Stimulated activated naive CD8-positive, alpha-beta T cell treated with anti-CD3 and anti-CD28 coated beads, Interleukin-15, Interleukin-2, amounts not matched to agents 100 U/mL and 50 U/mL, for 24 hours (primary cell): ENCODE measurements around the gene CFAP91.
"Not testable (repeated sequence)": the region's sequence is repeated elsewhere in the genome, so short reads cannot be mapped to it uniquely, and the experiment has no call there.

ENCODE experiments used
- ATAC-seq: fragments of 150-1000 bp; cut with Tn5 transposase; one replicate; pipeline ENCODE4 v1.10.0; 2021
- DNase-seq: peaks from one replicate; pipeline ENCODE4 v3.0.0; 2021

CFAP91 gene

DNA sequence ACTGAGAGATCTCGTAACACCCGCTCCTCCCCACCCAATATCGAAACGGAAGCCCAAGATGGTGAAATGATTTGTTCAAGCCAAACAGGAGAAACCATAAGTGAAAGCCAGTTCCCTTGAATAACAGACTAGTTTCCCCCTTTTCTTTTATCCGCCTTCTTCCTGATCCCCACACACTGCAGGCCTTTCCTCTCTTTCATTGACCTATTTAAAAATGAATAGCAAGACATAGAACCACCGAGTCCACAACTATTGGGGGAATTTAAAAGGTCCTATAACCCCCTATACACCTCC lies 25.2 kb upstream of the CFAP91 start:
- DNase-seq (no peak), ATAC-seq (no peak)

GRCh38 chr3:119678209-119678608 lies 24.6 kb upstream of the CFAP91 start:
- not testable (repeated sequence) for DNase-seq, ATAC-seq

DNA sequence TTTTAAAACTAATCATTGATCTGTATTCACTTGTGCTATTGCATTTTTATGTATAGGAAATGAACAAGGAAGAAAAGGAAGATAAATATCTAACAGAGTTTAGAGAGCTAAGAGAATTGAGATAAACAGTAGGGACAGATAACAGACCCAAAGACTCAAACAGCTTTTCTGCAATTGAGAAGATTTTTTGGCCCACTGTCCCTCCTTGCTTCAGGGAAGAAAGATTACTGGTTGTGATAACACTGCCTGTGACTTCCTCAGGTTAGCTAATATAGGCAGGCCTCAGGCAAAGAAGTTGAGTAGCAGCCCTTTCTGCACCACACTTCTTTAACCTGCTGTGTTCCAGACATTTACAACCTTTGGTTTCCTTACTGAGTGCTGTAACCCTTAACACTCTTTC lies 22.9 kb upstream of the CFAP91 start:
- DNase-seq = no peak
- no peak for ATAC-seq

DNA sequence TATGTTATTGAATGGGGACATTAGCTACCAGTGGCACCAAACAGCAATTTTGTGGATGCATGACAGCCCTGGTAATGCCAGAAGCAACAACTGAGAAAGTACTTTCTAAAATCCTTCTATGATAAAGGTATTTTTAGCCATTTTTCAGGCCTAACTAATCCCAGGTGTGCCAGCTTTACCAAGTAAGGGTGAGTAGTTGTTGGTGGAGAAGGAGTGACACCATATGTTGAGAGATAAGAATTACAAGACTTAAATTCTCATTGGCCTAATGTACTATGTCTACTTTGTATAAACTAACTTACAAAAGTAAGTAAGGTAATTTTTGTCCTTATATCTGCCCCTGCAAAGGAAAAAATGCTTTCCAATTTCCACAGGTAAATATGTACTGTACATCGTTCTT lies 21.5 kb upstream of the CFAP91 start:
- no peak for DNase-seq

DNA sequence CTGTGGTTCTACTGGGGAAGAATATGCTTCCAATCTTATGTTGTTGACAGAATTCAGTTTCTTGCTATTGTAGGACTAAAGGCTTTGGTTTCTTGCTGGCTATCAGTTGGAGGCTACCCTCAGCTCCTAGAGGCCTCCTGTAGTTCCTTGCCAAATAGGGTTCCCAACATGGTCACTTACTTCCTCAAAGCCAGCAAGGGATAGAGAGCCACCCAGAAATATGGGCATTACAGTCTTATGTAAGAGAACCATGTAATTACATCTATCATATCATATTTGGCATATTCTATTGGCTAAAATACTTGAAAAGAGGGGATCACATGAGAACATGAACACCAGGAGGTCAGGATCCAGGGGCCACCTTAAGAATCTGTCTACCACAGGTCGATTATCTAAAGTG lies 19.4 kb upstream of the CFAP91 start:
- ATAC-seq = no peak
- DNase-seq = no peak

More for the DNA sequence above, 21.5 kb upstream of the CFAP91 start:
- no peak for ATAC-seq

DNA sequence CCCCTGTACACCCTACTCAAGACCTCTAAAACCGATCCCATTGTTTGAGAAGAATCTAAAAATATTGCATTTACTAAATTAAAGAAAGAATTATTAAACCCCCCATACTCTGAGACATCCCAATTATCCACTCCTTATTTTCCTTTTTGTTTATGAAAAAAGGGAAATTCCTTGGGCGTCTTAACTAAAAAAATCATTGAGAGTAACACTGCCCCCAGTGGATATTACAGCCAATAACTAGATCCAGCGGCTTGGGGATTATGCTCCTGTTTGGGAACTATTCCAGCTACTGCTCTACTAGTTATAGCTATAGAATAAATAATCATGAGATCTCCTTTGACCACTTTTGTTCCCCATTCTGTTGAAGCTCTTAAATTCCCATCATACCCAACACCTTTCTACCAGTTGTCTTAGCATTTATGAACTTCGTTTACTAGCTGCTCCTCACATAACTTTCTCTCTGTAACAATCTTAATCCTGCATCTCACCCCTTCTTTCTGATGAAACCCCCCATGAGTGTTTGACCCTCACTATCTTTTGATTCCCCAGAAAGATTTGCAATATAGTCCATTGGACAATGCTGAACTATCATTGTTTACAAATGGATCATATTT lies 12.7 kb upstream of the CFAP91 start:
- ATAC-seq (no peak), DNase-seq (no peak)

- ATAC-seq (no peak), DNase-seq (no peak)
These were observed 7.3 kb upstream of the CFAP91 start for GRCh38 chr3:119695480-119695879.

DNA sequence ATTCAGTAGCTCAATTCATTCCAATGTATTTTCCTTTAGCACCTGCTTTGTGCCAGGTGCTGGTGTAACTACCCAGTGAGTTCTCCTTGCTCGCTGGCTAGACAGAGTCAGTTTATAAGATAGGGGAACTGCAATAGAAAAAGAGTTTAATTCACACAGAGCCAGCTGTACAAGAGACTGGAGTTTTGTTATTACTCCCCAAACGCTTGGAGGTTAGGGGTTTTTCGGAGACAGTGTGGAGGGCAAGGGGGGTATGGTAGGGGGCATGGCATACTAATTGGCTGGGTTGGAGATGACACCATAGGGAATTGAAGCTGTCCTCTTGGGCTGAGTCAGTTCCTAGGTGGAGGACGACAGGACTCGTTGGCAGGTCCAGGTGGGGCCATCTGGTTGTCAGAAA lies 5.4 kb upstream of the CFAP91 start:
- ATAC-seq (no peak), DNase-seq (no peak)

- peak; percentile 30 for ATAC-seq
- DNase-seq = peak; percentile 17
These were observed 2.4 kb upstream of the CFAP91 start for GRCh38 chr3:119700269-119700919.

GRCh38 chr3:119700920-119701734 lies 1.7 kb upstream of the CFAP91 start:
- ATAC-seq = peak; percentile 1
- no peak for DNase-seq

- DNase-seq (no peak), ATAC-seq (no peak)
These were observed 1.2 kb downstream of the CFAP91 start for GRCh38 chr3:119703820-119704531.

DNA sequence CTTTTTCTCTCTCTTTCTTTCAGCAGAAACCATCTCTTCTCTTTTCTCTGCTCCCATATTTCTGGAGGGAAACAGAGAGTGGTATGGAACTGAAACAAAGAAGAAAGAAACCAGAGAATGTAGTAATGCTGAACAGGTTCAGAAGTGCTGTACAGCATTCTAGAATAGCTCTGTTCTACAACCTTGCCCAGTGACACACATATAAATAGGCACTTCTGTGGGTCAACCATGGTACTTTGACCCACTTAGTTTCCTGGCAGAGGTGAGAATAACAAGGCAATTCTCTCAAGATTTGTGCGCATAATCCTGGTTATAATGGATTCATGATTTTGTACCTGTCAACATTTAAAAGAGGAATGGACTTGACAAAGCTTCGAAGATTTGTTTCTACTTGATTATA lies 12.3 kb downstream of the CFAP91 start:
- ATAC-seq (no peak), DNase-seq (no peak)

DNA sequence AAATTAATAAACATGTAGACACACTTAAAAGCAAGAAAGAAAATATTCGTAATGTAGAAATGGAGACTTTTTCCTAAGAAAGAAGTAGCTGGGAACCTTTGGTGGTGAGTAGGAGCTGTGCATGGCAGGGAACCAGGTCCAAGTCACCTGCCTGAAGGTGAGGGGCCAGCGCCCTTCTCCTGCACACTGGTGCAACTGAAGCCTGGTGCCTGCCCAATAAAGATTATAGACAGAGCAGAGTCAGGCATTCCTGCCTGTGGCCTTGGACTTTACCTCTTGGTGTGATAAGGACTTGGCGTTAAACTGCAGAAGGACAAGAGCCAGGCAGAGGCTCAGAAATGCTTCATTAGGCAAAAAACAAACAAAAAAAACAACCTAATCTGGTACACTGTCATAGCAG lies 14.2 kb downstream of the CFAP91 start:
- DNase-seq = no peak
- ATAC-seq = no peak

- ATAC-seq = no peak
- no peak for DNase-seq
These were observed 14.7 kb downstream of the CFAP91 start for GRCh38 chr3:119717520-119717919.

DNA sequence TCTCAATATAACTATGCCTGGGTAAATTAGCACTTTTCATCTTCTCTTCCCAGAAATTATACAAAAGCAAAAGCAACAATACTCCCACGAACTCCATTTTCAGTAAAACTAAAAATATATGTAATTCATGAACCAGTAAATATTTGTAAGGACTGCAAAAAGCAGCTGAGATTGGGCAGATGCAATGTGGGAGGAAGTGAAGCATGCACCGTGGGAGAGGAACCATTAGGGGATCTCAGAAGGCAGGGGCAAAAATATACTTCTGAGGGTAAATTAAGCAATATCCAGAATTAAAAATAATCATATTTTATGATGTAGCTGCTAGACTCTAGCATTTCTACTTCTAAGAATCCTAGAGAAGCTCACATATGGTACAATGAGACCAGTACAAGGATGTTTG lies 20.2 kb downstream of the CFAP91 start:
- DNase-seq (no peak), ATAC-seq (no peak)

DNA sequence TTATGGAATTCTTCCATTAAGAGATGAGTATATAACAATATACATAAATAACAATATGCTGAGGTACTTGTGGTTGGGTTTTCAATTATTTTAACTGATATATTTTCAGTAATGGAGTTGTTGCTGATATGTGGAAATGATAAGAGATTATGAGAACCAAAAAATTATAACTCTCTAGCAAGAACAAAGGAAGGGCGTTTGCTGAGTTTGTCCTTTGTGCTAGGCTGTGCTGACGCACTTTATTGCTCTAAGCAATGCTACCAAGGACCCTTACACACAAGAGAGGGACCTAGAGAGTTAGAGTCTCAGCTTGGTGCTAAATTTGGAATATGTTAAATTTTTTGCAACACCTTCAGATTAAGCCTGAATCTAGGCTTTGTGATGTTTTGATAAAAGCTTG lies 24.1 kb downstream of the CFAP91 start:
- ATAC-seq (no peak), DNase-seq (no peak)

DNA sequence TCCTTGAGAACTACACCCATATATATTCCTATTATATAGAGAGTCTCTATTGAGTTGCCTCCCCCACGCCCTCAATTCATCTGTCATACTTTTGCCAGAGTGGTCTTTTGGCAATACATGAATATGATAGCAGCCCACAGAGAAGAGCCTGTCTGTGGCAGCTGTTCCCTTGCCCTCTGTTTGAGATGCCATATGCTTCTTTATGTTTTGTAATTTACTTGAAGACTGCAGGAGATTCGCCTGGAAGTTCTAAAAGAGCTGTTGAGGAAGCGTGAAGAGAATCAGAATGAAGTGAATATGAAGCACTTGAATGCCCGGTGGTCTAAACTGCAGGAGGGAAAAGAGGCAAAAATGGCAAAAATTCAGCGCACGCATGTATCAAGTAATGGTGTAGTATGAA lies 27.2 kb downstream of the CFAP91 start:
- ATAC-seq = no peak
- no peak for DNase-seq

DNA sequence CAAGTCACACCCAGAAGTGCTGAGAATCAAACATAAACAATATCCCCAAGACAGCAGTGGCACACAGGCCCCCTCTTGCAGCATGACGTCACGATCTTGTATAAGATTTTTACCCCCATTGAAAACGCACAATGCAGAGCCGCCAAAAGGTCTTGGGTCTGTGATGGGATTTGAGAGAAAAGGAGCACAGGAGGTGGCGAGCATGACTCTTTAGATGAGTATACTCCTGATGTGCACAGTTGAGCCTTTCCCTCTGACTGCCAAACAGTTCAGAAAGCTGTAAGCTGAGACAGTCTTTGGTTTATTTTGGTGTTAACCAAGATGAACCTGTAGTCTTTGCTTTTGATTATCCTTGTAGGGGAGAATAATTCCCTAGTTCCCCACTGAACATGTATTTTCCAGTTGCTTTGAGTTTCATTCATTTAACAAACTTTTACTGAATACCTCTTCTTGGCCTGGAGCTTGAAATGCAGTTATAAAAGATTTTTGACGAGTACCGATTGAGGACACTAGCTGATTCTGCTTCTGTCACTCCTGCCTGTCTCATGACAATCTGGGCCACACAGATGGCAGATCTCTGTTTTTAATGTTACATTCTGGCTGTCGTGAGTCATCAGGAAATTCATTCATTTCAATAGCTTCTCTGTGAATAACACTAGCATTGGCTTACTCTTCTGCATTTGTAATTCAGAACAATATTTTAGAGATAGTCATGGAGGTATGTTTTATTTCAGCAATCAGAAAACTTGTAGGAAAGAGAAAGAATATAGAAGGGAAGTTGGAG lies 28.9 kb downstream of the CFAP91 start:
- DNase-seq (no peak), ATAC-seq (no peak)

GRCh38 chr3:119733812-119734211 lies 31.0 kb downstream of the CFAP91 start:
- no peak for ATAC-seq

GRCh38 chr3:119738741-119739140 lies 35.9 kb downstream of the CFAP91 start:
- DNase-seq (no peak), ATAC-seq (no peak)

More at GRCh38 chr3:119733812-119734211, 31.0 kb downstream of the CFAP91 start:
- no peak for DNase-seq

GRCh38 chr3:119741657-119742590 lies 39.1 kb downstream of the CFAP91 start:
- DNase-seq = no peak
- peak; percentile 49 for ATAC-seq
